ENCODE data around the gene B4GALNT4. TPM values are rescaled to one million over a fixed set of nuclear protein-coding genes. Genes with fewer than 3 reads are reported as not detected.
"Not testable (repeated sequence)": the region's sequence is repeated elsewhere in the genome, so short reads cannot be mapped to it uniquely, and the experiment has no call there.

Gene B4GALNT4
- total RNA-seq, 6 experiments from 2014 or later = 6.4 to 12.1 (median 8.4) TPM

GRCh38 chr11:340539-341512 lies 28.5 kb upstream of the B4GALNT4 start:
- Mint-ChIP-seq H3K27me3 (ENCODE audit: insufficient read depth) (peaks cover 3% of the 10 kb centered on the region), H3K9me3 (no peaks in the 10 kb centered on the region), H3K27ac (no peak overlapping the region), H3K36me3 (ENCODE audit: low read depth) (no peaks in the 10 kb centered on the region), H3K4me1 (ENCODE audit: low read depth) (peaks cover 7% of the 10 kb centered on the region), H3K4me3 (no peak overlapping the region)
- TF ChIP-seq, protein P1, sequence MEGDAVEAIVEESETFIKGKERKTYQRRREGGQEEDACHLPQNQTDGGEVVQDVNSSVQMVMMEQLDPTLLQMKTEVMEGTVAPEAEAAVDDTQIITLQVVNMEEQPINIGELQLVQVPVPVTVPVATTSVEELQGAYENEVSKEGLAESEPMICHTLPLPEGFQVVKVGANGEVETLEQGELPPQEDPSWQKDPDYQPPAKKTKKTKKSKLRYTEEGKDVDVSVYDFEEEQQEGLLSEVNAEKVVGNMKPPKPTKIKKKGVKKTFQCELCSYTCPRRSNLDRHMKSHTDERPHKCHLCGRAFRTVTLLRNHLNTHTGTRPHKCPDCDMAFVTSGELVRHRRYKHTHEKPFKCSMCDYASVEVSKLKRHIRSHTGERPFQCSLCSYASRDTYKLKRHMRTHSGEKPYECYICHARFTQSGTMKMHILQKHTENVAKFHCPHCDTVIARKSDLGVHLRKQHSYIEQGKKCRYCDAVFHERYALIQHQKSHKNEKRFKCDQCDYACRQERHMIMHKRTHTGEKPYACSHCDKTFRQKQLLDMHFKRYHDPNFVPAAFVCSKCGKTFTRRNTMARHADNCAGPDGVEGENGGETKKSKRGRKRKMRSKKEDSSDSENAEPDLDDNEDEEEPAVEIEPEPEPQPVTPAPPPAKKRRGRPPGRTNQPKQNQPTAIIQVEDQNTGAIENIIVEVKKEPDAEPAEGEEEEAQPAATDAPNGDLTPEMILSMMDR (IDR thresholded peaks at IDR 0.05) = no peak
- DNase-seq = no peak

DNA sequence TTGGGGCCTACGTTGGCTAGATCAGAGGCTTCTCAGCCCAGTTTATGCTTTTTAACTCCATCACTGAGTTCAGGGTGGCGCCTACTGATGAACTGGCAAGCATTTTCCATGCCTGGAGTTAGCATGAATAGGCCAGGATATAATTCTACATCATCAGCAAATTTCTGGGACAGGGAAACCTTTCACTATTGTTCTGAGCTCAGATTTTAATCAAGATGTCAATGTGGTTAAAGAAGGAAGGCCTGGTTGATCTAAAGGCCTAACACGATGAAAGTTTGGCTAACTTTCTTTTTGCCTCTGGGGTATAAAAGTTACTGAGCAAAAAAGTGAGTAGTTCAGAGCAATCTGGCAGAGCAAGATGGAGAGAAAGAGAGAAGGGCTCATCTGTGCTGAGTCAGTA lies 27.0 kb upstream of the B4GALNT4 start:
- Mint-ChIP-seq H3K4me1 (ENCODE audit: low read depth) (no peaks in the 10 kb centered on the region), H3K36me3 (ENCODE audit: low read depth) (no peaks in the 10 kb centered on the region), H3K4me3 (no peak overlapping the region), H3K9me3 (no peaks in the 10 kb centered on the region), H3K27ac (0 out of 2 replicates have a peak overlapping the region, but pooled peaks have one; percentile 6), H3K27me3 (ENCODE audit: insufficient read depth) (peaks cover 3% of the 10 kb centered on the region)
- DNase-seq = no peak
- TF ChIP-seq, protein P1 (IDR thresholded peaks at IDR 0.05) = no peak

- Mint-ChIP-seq H3K4me1 (ENCODE audit: low read depth) (no peaks in the 10 kb centered on the region), H3K27me3 (ENCODE audit: insufficient read depth) (peaks cover 6% of the 10 kb centered on the region)
Observed at GRCh38 chr11:344836-345578, 24.3 kb upstream of the B4GALNT4 start.

GRCh38 chr11:346529-346928 lies 22.8 kb upstream of the B4GALNT4 start:
- H3K4me1 Mint-ChIP-seq (ENCODE audit: low read depth) = peaks cover 6% of the 10 kb centered on the region; the same call in 1 of the 2 replicates
- no peak overlapping the region for H3K27ac Mint-ChIP-seq
- DNase-seq = no peak
- H3K9me3 Mint-ChIP-seq = no peaks in the 10 kb centered on the region
- no peaks in the 10 kb centered on the region for H3K36me3 Mint-ChIP-seq (ENCODE audit: low read depth)
- peaks cover 6% of the 10 kb centered on the region for H3K27me3 Mint-ChIP-seq (ENCODE audit: insufficient read depth)
- no peak overlapping the region for H3K4me3 Mint-ChIP-seq
- TF ChIP-seq, protein P1 (IDR thresholded peaks at IDR 0.05) = no peak

More at GRCh38 chr11:344836-345578, 24.3 kb upstream of the B4GALNT4 start:
- H3K9me3 Mint-ChIP-seq = no peaks in the 10 kb centered on the region
- no peak for DNase-seq
- H3K4me3 Mint-ChIP-seq = no peak overlapping the region
- no peaks in the 10 kb centered on the region for H3K36me3 Mint-ChIP-seq (ENCODE audit: low read depth)
- no peak overlapping the region for H3K27ac Mint-ChIP-seq
- TF ChIP-seq, protein P1 (IDR thresholded peaks at IDR 0.05) = no peak

GRCh38 chr11:349270-349954 lies 19.9 kb upstream of the B4GALNT4 start:
- H3K4me1 Mint-ChIP-seq (ENCODE audit: low read depth) = peaks cover 25% of the 10 kb centered on the region
- not testable (repeated sequence) for H3K27me3 Mint-ChIP-seq (ENCODE audit: insufficient read depth); H3K9me3 Mint-ChIP-seq; H3K36me3 Mint-ChIP-seq (ENCODE audit: low read depth); DNase-seq; H3K4me3 Mint-ChIP-seq; H3K27ac Mint-ChIP-seq

GRCh38 chr11:350033-350722 lies 19.1 kb upstream of the B4GALNT4 start:
- H3K4me3 Mint-ChIP-seq; H3K27ac Mint-ChIP-seq; DNase-seq; H3K36me3 Mint-ChIP-seq (ENCODE audit: low read depth); H3K27me3 Mint-ChIP-seq (ENCODE audit: insufficient read depth); H3K9me3 Mint-ChIP-seq: not testable (repeated sequence)
- peaks cover 31% of the 10 kb centered on the region for H3K4me1 Mint-ChIP-seq (ENCODE audit: low read depth)

Data from HFFc6 (cell line).